ENCODE data around the gene P2RY6.

P2RY6 gene

GRCh38 chr11:73291781-73292524, 19.8 kb downstream of the P2RY6 start:
- Mint-ChIP-seq H3K9me3 (no peaks in the 10 kb centered on the region), H3K4me1 (peaks cover 21% of the 10 kb centered on the region), H3K36me3 (no peaks in the 10 kb centered on the region), H3K4me3 (no peak overlapping the region), H3K27ac (peak overlapping the region; percentile 4)
- ATAC-seq, result no peak
- DNase-seq (ENCODE audit: low spot score in 2 of 2), result no peak

- Mint-ChIP-seq H3K27ac (peak overlapping the region; percentile 4), H3K4me3 (no peak overlapping the region), H3K4me1 (peaks cover 21% of the 10 kb centered on the region), H3K36me3 (no peaks in the 10 kb centered on the region), H3K9me3 (no peaks in the 10 kb centered on the region)
- DNase-seq (ENCODE audit: low spot score in 2 of 2) (no peak), ATAC-seq (no peak)
These were observed 20.4 kb downstream of the P2RY6 start for GRCh38 chr11:73292525-73292894.

DNA sequence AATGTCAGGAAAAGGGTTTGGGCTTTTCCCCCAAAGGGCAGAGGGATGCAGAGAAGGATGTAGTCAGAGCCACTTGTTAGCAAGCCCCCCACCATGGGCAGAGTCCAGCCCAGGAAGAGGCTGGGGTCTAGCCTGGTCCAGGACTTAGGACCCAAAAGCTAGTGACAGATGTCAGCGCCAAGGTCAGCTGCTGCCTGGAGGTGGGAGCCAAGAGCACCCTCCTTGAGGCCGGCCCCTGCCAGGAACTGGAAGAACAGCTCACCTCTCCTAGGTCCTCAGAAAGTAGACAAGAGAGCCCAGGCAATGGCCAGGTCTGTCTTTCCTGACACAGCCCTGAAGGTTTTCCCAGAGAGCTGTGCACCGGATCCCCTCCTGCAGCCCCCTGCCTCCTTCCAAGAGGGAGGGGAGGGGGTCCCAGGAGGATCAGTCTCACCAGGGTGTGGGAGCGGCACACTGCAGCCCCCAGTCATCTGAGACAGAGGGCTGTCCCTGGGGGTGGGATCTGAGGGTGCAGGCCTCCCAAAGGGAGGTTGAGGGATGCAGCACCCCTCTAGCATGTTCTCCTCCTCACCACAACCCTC, 21.3 kb downstream of the P2RY6 start:
- Mint-ChIP-seq H3K9me3 (no peaks in the 10 kb centered on the region), H3K4me1 (peaks cover 16% of the 10 kb centered on the region), H3K27ac (no peak overlapping the region), H3K36me3 (no peaks in the 10 kb centered on the region), H3K4me3 (no peak overlapping the region)
- DNase-seq (ENCODE audit: low spot score in 2 of 2) (no peak), ATAC-seq (no peak)

DNA sequence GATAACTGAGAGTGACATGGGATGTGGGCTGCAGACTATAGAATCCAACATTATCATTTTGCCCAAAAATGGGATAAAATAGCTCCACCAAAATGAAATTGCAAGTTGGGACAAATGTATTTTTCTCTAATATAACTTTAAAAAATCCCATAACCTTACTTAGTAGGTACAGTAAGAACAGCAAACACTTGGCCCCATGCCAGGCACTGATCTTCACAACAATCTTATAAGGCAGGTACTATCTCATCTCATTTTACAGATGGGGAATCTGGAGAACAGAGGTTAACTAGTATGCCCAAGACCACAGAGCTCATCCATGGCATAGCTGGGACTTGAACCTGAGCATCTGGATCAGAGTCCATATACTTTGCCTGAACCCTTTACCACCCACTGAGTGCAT, 22.5 kb downstream of the P2RY6 start:
- Mint-ChIP-seq H3K4me1 (peaks cover 6% of the 10 kb centered on the region), H3K4me3 (no peak overlapping the region), H3K9me3 (no peaks in the 10 kb centered on the region), H3K36me3 (no peaks in the 10 kb centered on the region), H3K27ac (no peak overlapping the region)
- ATAC-seq, result no peak
- no peak for DNase-seq (ENCODE audit: low spot score in 2 of 2)

DNA sequence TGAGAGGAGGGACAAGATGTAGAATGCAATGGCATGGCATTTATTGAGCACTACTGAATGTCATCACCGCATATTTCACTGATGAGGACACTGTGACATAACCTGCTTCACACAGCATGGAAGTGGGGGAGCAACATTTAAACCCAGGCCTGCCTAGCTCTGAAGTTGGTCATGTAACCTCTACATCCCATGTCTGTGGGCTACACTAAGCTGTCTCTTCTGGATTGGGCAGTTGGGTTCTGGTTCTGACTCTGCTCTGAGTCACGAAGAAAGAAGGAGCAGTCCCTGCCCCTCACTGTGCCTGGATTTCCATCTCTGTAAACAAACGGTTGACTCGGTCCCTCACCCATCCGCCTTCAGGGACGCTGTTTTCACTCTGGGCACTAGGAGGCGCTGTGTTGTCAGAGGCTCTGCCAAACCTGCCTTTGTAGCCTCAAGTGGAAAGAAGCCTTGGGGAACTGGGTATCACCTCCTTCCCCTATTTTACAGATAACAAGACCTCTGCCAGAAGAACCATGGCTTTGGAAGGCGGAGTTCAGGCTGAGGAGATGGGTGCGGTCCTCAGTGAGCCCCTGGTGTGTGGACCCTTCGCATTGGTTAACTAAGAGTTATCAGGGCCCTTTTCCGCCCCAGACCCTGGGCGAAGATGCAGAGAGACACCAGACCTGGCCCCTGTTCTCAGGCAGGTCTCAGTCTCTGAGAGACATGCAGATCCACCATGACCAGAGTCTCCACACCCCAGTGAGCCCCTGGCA, 23.3 kb downstream of the P2RY6 start:
- no peaks in the 10 kb centered on the region for H3K9me3 Mint-ChIP-seq
- no peaks in the 10 kb centered on the region for H3K36me3 Mint-ChIP-seq
- peaks cover 6% of the 10 kb centered on the region for H3K4me1 Mint-ChIP-seq
- no peak overlapping the region for H3K4me3 Mint-ChIP-seq
- peak; percentile 76 for ATAC-seq
- DNase-seq (ENCODE audit: low spot score in 2 of 2), result peak; percentile 80 to 91
- H3K27ac Mint-ChIP-seq, result no peak overlapping the region

DNA sequence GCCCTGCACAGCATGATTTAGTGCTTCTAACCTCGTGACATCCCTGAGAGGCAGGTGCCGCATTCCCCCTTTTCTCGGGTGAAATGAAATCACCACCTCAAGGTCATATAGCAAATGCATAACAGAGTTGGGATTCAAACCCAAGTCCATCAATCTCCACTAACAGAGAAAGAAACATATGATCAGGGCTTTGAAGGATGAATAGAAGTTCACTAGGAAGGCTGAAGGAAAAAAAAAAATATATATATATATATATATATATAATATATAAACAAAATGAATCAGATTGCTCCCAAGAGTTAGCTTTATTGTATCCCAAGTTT, 23.8 kb downstream of the P2RY6 start:
- ATAC-seq (no peak), DNase-seq (ENCODE audit: low spot score in 2 of 2) (no peak)
- Mint-ChIP-seq H3K27ac (no peak overlapping the region), H3K4me1 (peaks cover 6% of the 10 kb centered on the region), H3K9me3 (no peaks in the 10 kb centered on the region), H3K36me3 (no peaks in the 10 kb centered on the region), H3K4me3 (no peak overlapping the region)

- ATAC-seq (no peak), DNase-seq (ENCODE audit: low spot score in 2 of 2) (no peak)
- no peak overlapping the region for H3K27ac Mint-ChIP-seq
- H3K36me3 Mint-ChIP-seq, result no peaks in the 10 kb centered on the region
- H3K4me3 Mint-ChIP-seq, result no peak overlapping the region
- H3K4me1 Mint-ChIP-seq, result peaks cover 6% of the 10 kb centered on the region
- H3K9me3 Mint-ChIP-seq, result no peaks in the 10 kb centered on the region
These were observed 24.5 kb downstream of the P2RY6 start for GRCh38 chr11:73296501-73297230.

- Mint-ChIP-seq H3K27ac (no peak overlapping the region), H3K4me3 (no peak overlapping the region), H3K4me1 (peaks cover 6% of the 10 kb centered on the region), H3K36me3 (no peaks in the 10 kb centered on the region), H3K9me3 (no peaks in the 10 kb centered on the region)
- ATAC-seq (no peak), DNase-seq (ENCODE audit: low spot score in 2 of 2) (no peak)
These were observed 25.1 kb downstream of the P2RY6 start for GRCh38 chr11:73297231-73297590.

DNA sequence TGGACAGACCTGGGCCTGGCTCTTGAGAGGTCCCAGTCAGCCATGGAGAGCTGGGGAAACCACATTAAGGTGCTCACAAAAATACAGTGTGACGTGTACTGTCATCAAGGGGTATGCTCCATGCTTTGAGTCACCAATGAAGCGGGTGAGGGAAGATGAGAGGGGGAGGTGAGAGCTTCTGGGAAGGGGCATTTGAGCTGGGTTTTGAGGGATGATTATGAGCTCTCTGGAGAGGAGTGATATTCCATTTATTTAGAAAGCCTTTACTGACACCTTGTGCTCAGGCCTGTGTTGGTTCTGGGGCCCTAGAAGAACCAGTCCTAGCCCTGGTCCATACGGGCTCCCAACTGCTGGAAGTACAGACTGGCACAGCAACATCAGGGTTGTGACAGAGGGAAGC, 25.6 kb downstream of the P2RY6 start:
- Mint-ChIP-seq H3K9me3 (no peaks in the 10 kb centered on the region), H3K36me3 (no peaks in the 10 kb centered on the region), H3K4me3 (no peak overlapping the region), H3K27ac (peak overlapping the region; percentile 54), H3K4me1 (peaks cover 6% of the 10 kb centered on the region)
- DNase-seq (ENCODE audit: low spot score in 2 of 2) (no peak), ATAC-seq (no peak)

- ATAC-seq, result no peak
These were observed 26.1 kb downstream of the P2RY6 start for GRCh38 chr11:73298233-73298632.

GRCh38 chr11:73299751-73300150, 27.6 kb downstream of the P2RY6 start:
- peaks cover 6% of the 10 kb centered on the region for H3K4me1 Mint-ChIP-seq
- no peaks in the 10 kb centered on the region for H3K9me3 Mint-ChIP-seq
- H3K27ac Mint-ChIP-seq, result no peak overlapping the region
- H3K36me3 Mint-ChIP-seq, result no peaks in the 10 kb centered on the region
- DNase-seq (ENCODE audit: low spot score in 2 of 2), result no peak
- ATAC-seq, result no peak
- H3K4me3 Mint-ChIP-seq, result no peak overlapping the region

More at GRCh38 chr11:73298233-73298632, 26.1 kb downstream of the P2RY6 start:
- DNase-seq (ENCODE audit: low spot score in 2 of 2), result no peak
- Mint-ChIP-seq H3K9me3 (no peaks in the 10 kb centered on the region), H3K27ac (peak overlapping the region; percentile 54), H3K36me3 (no peaks in the 10 kb centered on the region), H3K4me3 (no peak overlapping the region), H3K4me1 (peaks cover 6% of the 10 kb centered on the region)

DNA sequence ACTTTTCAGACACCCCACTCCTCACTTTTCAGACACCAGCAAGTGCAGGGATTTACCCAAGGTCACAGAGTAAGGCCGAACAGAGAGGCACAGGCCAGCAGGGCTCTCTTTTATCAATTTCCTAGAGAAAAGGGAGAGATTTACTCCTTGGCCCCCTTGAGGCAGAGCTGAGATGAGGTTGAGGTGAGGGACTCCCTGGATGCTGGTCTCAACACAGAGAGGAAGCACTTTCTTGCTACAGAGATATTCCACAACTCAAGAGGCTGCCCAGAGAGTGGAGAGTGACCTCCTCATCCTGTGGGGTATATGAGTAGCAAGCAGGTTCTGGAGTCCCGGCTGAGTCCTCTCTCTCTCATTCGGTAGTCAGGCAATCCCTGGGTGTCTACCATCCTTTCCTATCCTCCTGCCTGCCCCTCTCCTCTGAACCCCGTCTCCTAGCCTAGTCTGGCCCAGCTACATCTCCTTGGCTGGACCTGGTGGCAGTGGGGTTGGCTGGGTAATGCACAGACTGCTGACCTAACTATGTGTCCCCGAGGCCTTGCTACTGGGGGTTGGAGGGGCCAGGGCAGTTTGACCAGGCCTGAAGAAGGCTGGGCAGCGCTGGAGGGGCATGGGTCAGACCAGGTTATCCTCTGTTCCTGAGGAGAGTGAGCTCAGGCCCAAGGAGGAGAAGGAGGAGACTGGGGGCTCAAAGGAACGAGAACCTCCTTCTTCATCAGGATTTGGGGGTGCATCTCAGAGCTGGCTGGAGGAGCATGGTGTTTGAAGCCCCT, 34.1 kb downstream of the P2RY6 start:
- Mint-ChIP-seq H3K27ac (no peak overlapping the region), H3K4me3 (peak overlapping the region; percentile 81)
- DNase-seq (ENCODE audit: low spot score in 2 of 2), result no peak

GRCh38 chr11:73306977-73307322, 34.8 kb downstream of the P2RY6 start:
- H3K4me3 Mint-ChIP-seq, result peak overlapping the region; percentile 81
- peaks cover 13% of the 10 kb centered on the region for H3K4me1 Mint-ChIP-seq
- H3K9me3 Mint-ChIP-seq, result no peaks in the 10 kb centered on the region
- H3K27ac Mint-ChIP-seq, result no peak overlapping the region
- H3K36me3 Mint-ChIP-seq, result peaks cover 4% of the 10 kb centered on the region
- ATAC-seq (no peak), DNase-seq (ENCODE audit: low spot score in 2 of 2) (no peak)

More for the DNA sequence above, 34.1 kb downstream of the P2RY6 start:
- ATAC-seq, result no peak
- Mint-ChIP-seq H3K4me1 (peaks cover 13% of the 10 kb centered on the region), H3K36me3 (peaks cover 4% of the 10 kb centered on the region), H3K9me3 (no peaks in the 10 kb centered on the region)

GRCh38 chr11:73307323-73308002, 35.3 kb downstream of the P2RY6 start:
- Mint-ChIP-seq H3K4me3 (peak overlapping the region; percentile 81), H3K27ac (no peak overlapping the region), H3K9me3 (no peaks in the 10 kb centered on the region), H3K36me3 (peaks cover 4% of the 10 kb centered on the region), H3K4me1 (peaks cover 13% of the 10 kb centered on the region)
- DNase-seq (ENCODE audit: low spot score in 2 of 2) (peak; percentile 93 to 97), ATAC-seq (peak; percentile 79)
